IMR-90 (cell line): ENCODE results near the gene HSPG2. TPM values are rescaled to one million over a fixed set of nuclear protein-coding genes. Genes with fewer than 3 reads are reported as not detected.
A peak's percentile ranks its signal among the peaks of the same experiment; 100 is the strongest.

Source experiments
- ATAC-seq: fragments of 200-7000 bp; cut with Tn5 transposase; 2 replicates; pipeline ENCODE4 v1.9.1; 2020; ENCODE audit warnings: low read depth, mild to moderate bottlenecking, moderate library complexity
- BruUV-seq: library from RNA; stranded (reverse); fragments of 400-500 nt; replicated peaks from 2 replicates; lab custom pipeline; 2021; lab: Mats Ljungman, UMichigan
- CTCF ChIA-PET: fragments of 300-600 bp; formaldehyde crosslinking; extraction: SDS; loops from one replicate; lab custom pipeline; 2021; ENCODE audit warnings: antibody characterized with exemption; lab: Yijun Ruan, JAX
- POLR2A ChIA-PET: fragments of 300-600 bp; sonication (Branson Sonifier 250); formaldehyde crosslinking; loops from one replicate; lab custom pipeline; 2022; ENCODE audit warnings: antibody characterized with exemption; ENCODE audit not compliant: unreplicated experiment; lab: Charles Lee
- DNase-seq: peaks from one replicate; pipeline ENCODE4 v3.0.0; 2013
- H2AFZ ChIP-seq: replicated peaks from 2 replicates; pipeline ENCODE3; 2013; ENCODE audit warnings: low read length, mild to moderate bottlenecking; ENCODE audit not compliant: poor library complexity
- H2AK5ac ChIP-seq: 2 replicates; pipeline ENCODE4 v1.6.1; 2013; ENCODE audit warnings: low read depth, low read length, inconsistent platforms
- H2AK9ac ChIP-seq: replicated peaks from 2 replicates; pipeline ENCODE3; 2013; ENCODE audit warnings: mild to moderate bottlenecking, low read depth, low read length, moderate library complexity; ENCODE audit not compliant: poor library complexity
- H2BK120ac ChIP-seq: 2 replicates; pipeline ENCODE4 v1.6.1; 2013; ENCODE audit warnings: low read depth, low read length, inconsistent platforms
- H2BK15ac ChIP-seq: 3 replicates; pipeline ENCODE4 v1.6.1; 2013; ENCODE audit warnings: low read depth, low read length, inconsistent platforms
- H2BK20ac ChIP-seq: 2 replicates; pipeline ENCODE4 v1.6.1; 2013; ENCODE audit warnings: low read depth, mild to moderate bottlenecking, inconsistent platforms, low read length, moderate library complexity
- H2BK5ac ChIP-seq: 2 replicates; pipeline ENCODE4 v1.6.1; 2013; ENCODE audit warnings: mild to moderate bottlenecking, low read depth, low read length, inconsistent platforms; ENCODE audit not compliant: poor library complexity, severe bottlenecking
- H3K14ac ChIP-seq: replicated peaks from 2 replicates; pipeline ENCODE4 v1.6.1; 2013; ENCODE audit warnings: low read depth, low read length, inconsistent platforms
- H3K18ac ChIP-seq: 2 replicates; pipeline ENCODE4 v1.6.1; 2013; ENCODE audit warnings: low read depth, low read length, control low read depth
- H3K23ac ChIP-seq: 2 replicates; pipeline ENCODE4 v1.6.1; 2013; ENCODE audit warnings: low read depth, low read length, inconsistent platforms
- H3K27ac ChIP-seq: 2 replicates; pipeline ENCODE4 v1.5.1; 2013; ENCODE audit warnings: mild to moderate bottlenecking, control low read depth, low read length; ENCODE audit not compliant: insufficient read depth
- H3K27me3 ChIP-seq: 2 replicates; pipeline ENCODE4 v1.6.1; 2013; ENCODE audit warnings: low read length; ENCODE audit not compliant: control insufficient read depth, insufficient read depth
- H3K36me3 ChIP-seq: 2 replicates; pipeline ENCODE4 v1.6.1; 2013; ENCODE audit warnings: low read length, mixed read lengths; ENCODE audit not compliant: control insufficient read depth, insufficient read depth
- H3K4ac ChIP-seq: 2 replicates; pipeline ENCODE4 v1.6.1; 2013; ENCODE audit warnings: low read depth, low read length, inconsistent platforms
- H3K4me1 ChIP-seq: 2 replicates; pipeline ENCODE4 v1.6.1; 2013; ENCODE audit warnings: low read length, mixed read lengths; ENCODE audit not compliant: control insufficient read depth, insufficient read depth
- H3K4me2 ChIP-seq: 2 replicates; pipeline ENCODE4 v1.6.1; 2013; ENCODE audit warnings: low read depth, mild to moderate bottlenecking, control low read depth, low read length, moderate library complexity
- H3K4me3 ChIP-seq: 2 replicates; pipeline ENCODE4 v1.5.1; 2013; ENCODE audit warnings: low read depth, mild to moderate bottlenecking, control low read depth, low read length, moderate library complexity; ENCODE audit not compliant: insufficient read depth
- H3K56ac ChIP-seq: 2 replicates; pipeline ENCODE4 v1.6.1; 2013; ENCODE audit warnings: low read length, inconsistent platforms; ENCODE audit not compliant: insufficient read depth; ENCODE audit errors: extremely low read depth
- H3K79me1 ChIP-seq, 2 experiments: 2 replicates each; pipeline ENCODE4 v1.6.1; 2013; ENCODE audit warnings: low read length in 2 of 2, inconsistent platforms in 1 of 2, low read depth in 1 of 2
- H3K9ac ChIP-seq: 2 replicates; pipeline ENCODE4 v1.6.1; 2013; ENCODE audit warnings: low read depth, low read length, control low read depth
- H3K9me1 ChIP-seq: 2 replicates; pipeline ENCODE4 v1.6.1; 2013; ENCODE audit warnings: low read length, inconsistent platforms; ENCODE audit not compliant: insufficient read depth
- H3K9me3 ChIP-seq: 2 replicates; pipeline ENCODE4 v1.6.1; 2013; ENCODE audit warnings: low read length; ENCODE audit not compliant: control insufficient read depth, insufficient read depth
- H4K20me1 ChIP-seq: 2 replicates; pipeline ENCODE4 v1.6.1; 2013; ENCODE audit warnings: low read length, inconsistent platforms; ENCODE audit not compliant: insufficient read depth
- H4K5ac ChIP-seq: 2 replicates; pipeline ENCODE4 v1.6.1; 2013; ENCODE audit warnings: mild to moderate bottlenecking, low read depth, low read length, control low read depth
- H4K8ac ChIP-seq, 2 experiments: 2 replicates each; pipeline ENCODE4 v1.6.1; 2013; ENCODE audit warnings: low read depth in 2 of 2, low read length in 2 of 2, control low read depth in 1 of 2, inconsistent platforms in 1 of 2
- H4K91ac ChIP-seq: 2 replicates; pipeline ENCODE4 v1.6.1; 2013; ENCODE audit warnings: low read depth, low read length, inconsistent platforms; ENCODE audit not compliant: insufficient read depth
- BHLHE40 ChIP-seq: fragments of 150-350 bp; IDR thresholded peaks from 2 replicates; pipeline ENCODE4 v1.6.1; 2016; ENCODE audit warnings: mild to moderate bottlenecking, low read depth, low read length
- CEBPB ChIP-seq: IDR thresholded peaks from 2 replicates; pipeline ENCODE4 v1.6.1; 2012; ENCODE audit warnings: low read depth, low read length, improper control_type of control experiment
- CHD1 ChIP-seq: IDR thresholded peaks from 2 replicates; pipeline ENCODE4 v1.6.1; 2012; ENCODE audit warnings: low read depth, low read length, improper control_type of control experiment
- FOS ChIP-seq: fragments of 150-350 bp; IDR thresholded peaks from 2 replicates; pipeline ENCODE4 v1.6.1; 2016; ENCODE audit warnings: low read depth, low read length
- MAFK ChIP-seq: IDR thresholded peaks from 2 replicates; pipeline ENCODE4 v1.6.1; 2012; ENCODE audit warnings: low read depth, low read length, improper control_type of control experiment
- MAZ ChIP-seq: IDR thresholded peaks from 2 replicates; pipeline ENCODE4 v1.6.1; 2012; ENCODE audit warnings: low read depth, mild to moderate bottlenecking, low read length, improper control_type of control experiment, moderate library complexity, borderline replicate concordance
- MXI1 ChIP-seq: IDR thresholded peaks from 2 replicates; pipeline ENCODE4 v1.6.1; 2012; ENCODE audit warnings: low read depth, mild to moderate bottlenecking, low read length, moderate library complexity, borderline replicate concordance
- NFE2L2 ChIP-seq: fragments of 150-350 bp; IDR thresholded peaks from 2 replicates; pipeline ENCODE4 v1.6.1; 2016; ENCODE audit warnings: low read depth, mild to moderate bottlenecking, low read length
- POLR2A ChIP-seq: IDR thresholded peaks from 2 replicates; pipeline ENCODE4 v1.6.1; 2012; ENCODE audit warnings: mild to moderate bottlenecking, low read depth, low read length
- RAD21 ChIP-seq: IDR thresholded peaks from 2 replicates; pipeline ENCODE4 v1.6.1; 2012; ENCODE audit warnings: low read length, improper control_type of control experiment
- RCOR1 ChIP-seq: IDR thresholded peaks from 2 replicates; pipeline ENCODE4 v1.6.1; 2012; ENCODE audit warnings: mild to moderate bottlenecking, low read length, improper control_type of control experiment; ENCODE audit not compliant: insufficient replicate concordance
- RFX5 ChIP-seq: IDR thresholded peaks from 2 replicates; pipeline ENCODE4 v1.8.0; 2012; ENCODE audit warnings: low read depth, mild to moderate bottlenecking, low read length, moderate library complexity
- SMC3 ChIP-seq: fragments of 150-350 bp; IDR thresholded peaks from 2 replicates; pipeline ENCODE4 v1.6.1; 2016; ENCODE audit warnings: low read depth, mild to moderate bottlenecking, antibody characterized with exemption, low read length, moderate library complexity
- WGBS, 2 experiments: methylation state at CpG; one replicate each; pipeline versions ENCODE4 v1.1.5 to v1.1.7; 2013; ENCODE audit warnings: missing lambda C conversion rate in 2 of 2; ENCODE audit not compliant: insufficient read length in 1 of 2; ENCODE audit errors: extremely low coverage in 2 of 2; 5-methylcytosine and 5-hydroxymethylcytosine counted together
- dilution Hi-C: fragments of 300-500 bp; cut with HindIII; formaldehyde crosslinking; loops from one replicate; pipeline ENCODE4 v1.14.3; 2018; ENCODE audit warnings: low sequenced_read_pairs; ENCODE audit not compliant: unreplicated experiment
- in situ Hi-C: fragments of 300-500 bp; cut with MboI; formaldehyde crosslinking; loops from 3 replicates; pipeline ENCODE4 v1.14.3; 2019; ENCODE audit warnings: low sequenced_read_pairs, inconsistent platforms, mixed read lengths
- intact Hi-C: fragments of 100-400 bp; cut with micrococcal nuclease; formaldehyde crosslinking; loops from 2 replicates; pipeline ENCODE4 v1.10.0; 2022
- polyA plus RNA-seq, 3 experiments: library from polyadenylated mRNA; depleted of rRNA; stranded (reverse); fragments of >200 nt; gene quantifications; 2 replicates each; pipeline ENCODE4 v1.2.3, GENCODE V29; 2012; ENCODE audit warnings: low replicate concordance in 1 of 3
- total RNA-seq: library from RNA; depleted of rRNA; stranded (reverse); fragments of >200 nt; gene quantifications from 2 replicates; pipeline ENCODE4 v1.2.3, GENCODE V29; 2012
- TF ChIP-seq, protein P1 (sequence below): fragments of 150-350 bp; IDR thresholded peaks from 2 replicates; pipeline ENCODE4 v1.6.1; 2016; ENCODE audit warnings: low read depth, mild to moderate bottlenecking, low read length, moderate library complexity, borderline replicate concordance
- TF ChIP-seq, protein P2 (sequence below): conservative IDR thresholded peaks from 2 replicates; pipeline ENCODE4 v1.5.1; 2012; ENCODE audit warnings: mild to moderate bottlenecking, low read depth, low read length, improper control_type of control experiment
- TF ChIP-seq, protein P3 (sequence below): fragments of 150-350 bp; IDR thresholded peaks from 2 replicates; pipeline ENCODE4 v1.6.1; 2017; ENCODE audit warnings: mild to moderate bottlenecking, antibody characterized with exemption, low read length, low read depth

Gene HSPG2
- total and polyA plus RNA-seq, 2 of the 4 experiments (the other 2 are of a cell fraction), result 15.8 to 94.0 TPM

DNA sequence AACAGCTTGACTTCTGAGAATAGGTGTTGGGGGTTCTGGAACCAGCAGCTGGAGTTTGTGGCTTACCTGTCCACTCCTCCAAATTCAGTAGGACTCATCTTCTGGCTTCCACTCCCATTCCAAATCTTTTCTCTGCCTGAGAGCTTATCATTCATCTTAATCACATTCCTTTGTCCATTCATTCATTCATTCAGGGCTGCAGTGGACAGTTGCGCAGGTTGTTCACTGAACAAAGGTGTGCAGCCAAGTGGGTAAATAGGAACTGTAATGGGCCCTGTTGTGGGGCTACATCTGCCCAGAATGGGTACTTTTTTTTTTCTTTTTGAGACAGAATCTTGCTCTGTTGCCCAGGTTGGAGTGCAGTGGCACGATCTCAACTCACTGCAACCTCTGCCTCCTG, 3.4 kb upstream of the HSPG2 start:
- intact Hi-C loops (no loop called here), dilution Hi-C loops (no loop called here), in situ Hi-C loops (no loop called here)
- Histone ChIP-seq H3K18ac (no peak overlapping the region; the same call in 1 of the 2 replicates), H3K4me1 (peaks cover 18% of the 10 kb centered on the region), H3K4me3 (no peak overlapping the region), H3K9ac (no peak overlapping the region), H3K14ac (peak overlapping the region; percentile 69; the same call in 1 of the 2 replicates), H3K4me2 (no peak overlapping the region), H4K91ac (0 out of 2 replicates have a peak overlapping the region, but pooled peaks have one; percentile 45), H3K23ac (peak overlapping the region; percentile 51), H3K27me3 (no peaks in the 10 kb centered on the region), H2BK120ac (peak overlapping the region; percentile 82), H3K27ac (no peak overlapping the region), H4K20me1 (no peaks in the 10 kb centered on the region), H3K36me3 (no peaks in the 10 kb centered on the region), H2AK5ac (peak overlapping the region; percentile 27), H3K79me1 (peaks cover 12 to 17% of the 10 kb centered on the region in 2 experiments), H2BK5ac (peak overlapping the region; percentile 78), H3K56ac (no peak overlapping the region), H4K5ac (peak overlapping the region; percentile 50; the same call in 1 of the 2 replicates), H2AFZ (no peak overlapping the region), H4K8ac (peak overlapping the region; percentile 4 to 42; a peak in 2 of 4 replicates), H3K4ac (peak overlapping the region; percentile 74), H2BK20ac (peak overlapping the region; percentile 76), H2AK9ac (peak overlapping the region; percentile 6), H2BK15ac (peak overlapping the region; percentile 9; the same call in 2 of the 3 replicates), H3K9me3 (no peaks in the 10 kb centered on the region), H3K9me1 (peaks cover 19% of the 10 kb centered on the region)
- no TSS peak for BruUV-seq
- no peak for ATAC-seq
- ChIA-PET POLR2A (no interaction called here), CTCF (interaction anchor here (1.2 kb wide), 1 partner anchor 21 kb away, joined by 3 read pairs; no protein-coding TSS in a partner anchor)
- DNase-seq, result no peak
- no CpG with 5 or more reads among the region's 2 CpGs for WGBS, 2 experiments
- TF ChIP-seq NFE2L2 (no peak), POLR2A (no peak), MXI1 (no peak), RAD21 (no peak), RFX5 (no peak), CHD1 (no peak), FOS (no peak), RCOR1 (no peak), MAFK (no peak), BHLHE40 (no peak), MAZ (no peak), CEBPB (no peak), SMC3 (no peak)
- TF ChIP-seq, protein P1, sequence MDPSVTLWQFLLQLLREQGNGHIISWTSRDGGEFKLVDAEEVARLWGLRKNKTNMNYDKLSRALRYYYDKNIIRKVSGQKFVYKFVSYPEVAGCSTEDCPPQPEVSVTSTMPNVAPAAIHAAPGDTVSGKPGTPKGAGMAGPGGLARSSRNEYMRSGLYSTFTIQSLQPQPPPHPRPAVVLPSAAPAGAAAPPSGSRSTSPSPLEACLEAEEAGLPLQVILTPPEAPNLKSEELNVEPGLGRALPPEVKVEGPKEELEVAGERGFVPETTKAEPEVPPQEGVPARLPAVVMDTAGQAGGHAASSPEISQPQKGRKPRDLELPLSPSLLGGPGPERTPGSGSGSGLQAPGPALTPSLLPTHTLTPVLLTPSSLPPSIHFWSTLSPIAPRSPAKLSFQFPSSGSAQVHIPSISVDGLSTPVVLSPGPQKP, result no peak
- TF ChIP-seq, protein P2, sequence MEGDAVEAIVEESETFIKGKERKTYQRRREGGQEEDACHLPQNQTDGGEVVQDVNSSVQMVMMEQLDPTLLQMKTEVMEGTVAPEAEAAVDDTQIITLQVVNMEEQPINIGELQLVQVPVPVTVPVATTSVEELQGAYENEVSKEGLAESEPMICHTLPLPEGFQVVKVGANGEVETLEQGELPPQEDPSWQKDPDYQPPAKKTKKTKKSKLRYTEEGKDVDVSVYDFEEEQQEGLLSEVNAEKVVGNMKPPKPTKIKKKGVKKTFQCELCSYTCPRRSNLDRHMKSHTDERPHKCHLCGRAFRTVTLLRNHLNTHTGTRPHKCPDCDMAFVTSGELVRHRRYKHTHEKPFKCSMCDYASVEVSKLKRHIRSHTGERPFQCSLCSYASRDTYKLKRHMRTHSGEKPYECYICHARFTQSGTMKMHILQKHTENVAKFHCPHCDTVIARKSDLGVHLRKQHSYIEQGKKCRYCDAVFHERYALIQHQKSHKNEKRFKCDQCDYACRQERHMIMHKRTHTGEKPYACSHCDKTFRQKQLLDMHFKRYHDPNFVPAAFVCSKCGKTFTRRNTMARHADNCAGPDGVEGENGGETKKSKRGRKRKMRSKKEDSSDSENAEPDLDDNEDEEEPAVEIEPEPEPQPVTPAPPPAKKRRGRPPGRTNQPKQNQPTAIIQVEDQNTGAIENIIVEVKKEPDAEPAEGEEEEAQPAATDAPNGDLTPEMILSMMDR, result no peak
- TF ChIP-seq, protein P3, sequence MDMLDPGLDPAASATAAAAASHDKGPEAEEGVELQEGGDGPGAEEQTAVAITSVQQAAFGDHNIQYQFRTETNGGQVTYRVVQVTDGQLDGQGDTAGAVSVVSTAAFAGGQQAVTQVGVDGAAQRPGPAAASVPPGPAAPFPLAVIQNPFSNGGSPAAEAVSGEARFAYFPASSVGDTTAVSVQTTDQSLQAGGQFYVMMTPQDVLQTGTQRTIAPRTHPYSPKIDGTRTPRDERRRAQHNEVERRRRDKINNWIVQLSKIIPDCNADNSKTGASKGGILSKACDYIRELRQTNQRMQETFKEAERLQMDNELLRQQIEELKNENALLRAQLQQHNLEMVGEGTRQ, result no peak
